Liver (tissue), 9 donors: ENCODE results near the gene RELCH. TPM values are rescaled to one million over a fixed set of nuclear protein-coding genes. Genes with fewer than 3 reads are reported as not detected.

Experiments
- DNase-seq: peaks from one replicate; pipeline ENCODE4 v3.0.0-alpha.2; 2017; ENCODE audit warnings: low spot score
- H3K27ac ChIP-seq, 2 donors: one replicate each; pipeline ENCODE4 v1.7.0; 2013; ENCODE audit warnings: inconsistent platforms in 2 of 2, low read length in 2 of 2, control low read depth in 1 of 2, low read depth in 1 of 2, mild to moderate bottlenecking in 1 of 2
- H3K27me3 ChIP-seq, 4 donors: one replicate each; pipeline versions ENCODE4 v1.6.1 to v1.7.0; 2013; ENCODE audit warnings: low read length in 3 of 4, inconsistent platforms in 1 of 4, mild to moderate bottlenecking in 1 of 4, moderate library complexity in 1 of 4; ENCODE audit not compliant: control insufficient read depth in 4 of 4, insufficient read depth in 4 of 4
- H3K36me3 ChIP-seq, 4 donors: one replicate each; pipeline versions ENCODE4 v1.6.1 to v1.7.0; 2013; ENCODE audit warnings: low read length in 3 of 4, mild to moderate bottlenecking in 3 of 4, low read depth in 1 of 4, moderate library complexity in 1 of 4; ENCODE audit not compliant: control insufficient read depth in 4 of 4, insufficient read depth in 3 of 4
- H3K4me1 ChIP-seq, 4 donors: one replicate each; pipeline versions ENCODE4 v1.6.1 to v1.7.0; 2013; ENCODE audit warnings: low read length in 3 of 4, mild to moderate bottlenecking in 3 of 4, moderate library complexity in 1 of 4; ENCODE audit not compliant: control insufficient read depth in 4 of 4, insufficient read depth in 4 of 4
- H3K4me3 ChIP-seq, 3 donors: one replicate each; pipeline versions ENCODE4 v1.6.1 to v1.7.0; 2013; ENCODE audit warnings: low read length in 3 of 3, control low read depth in 1 of 3, low read depth in 1 of 3, mild to moderate bottlenecking in 1 of 3
- H3K9ac ChIP-seq, 2 donors: one replicate each; pipeline ENCODE4 v1.7.0; 2013; ENCODE audit warnings: low read length in 2 of 2, mild to moderate bottlenecking in 2 of 2, moderate library complexity in 2 of 2, control low read depth in 1 of 2, low read depth in 1 of 2
- H3K9me3 ChIP-seq, 4 donors: one replicate each; pipeline versions ENCODE4 v1.6.1 to v1.7.0; 2013; ENCODE audit warnings: low read length in 3 of 4; ENCODE audit not compliant: control insufficient read depth in 4 of 4
- ATF3 ChIP-seq: IDR thresholded peaks from 2 replicates; pipeline ENCODE4 v1.6.1; 2016; ENCODE audit warnings: antibody characterized with exemption
- CTCF ChIP-seq: fragments of 150-350 bp; IDR thresholded peaks from 2 replicates; pipeline ENCODE4 v1.5.1; 2017; ENCODE audit warnings: improper control_type of control experiment, low read depth, low read length; ENCODE audit not compliant: missing input control
- EGR1 ChIP-seq, 2 donors: IDR thresholded peaks; 2 replicates each; pipeline ENCODE4 v1.6.1; 2016 to 2018; ENCODE audit warnings: antibody characterized with exemption in 2 of 2, low read depth in 2 of 2
- FOXA1 ChIP-seq: IDR thresholded peaks from 2 replicates; pipeline ENCODE4 v1.6.1; 2016; ENCODE audit warnings: antibody characterized with exemption
- FOXA2 ChIP-seq: IDR thresholded peaks from 2 replicates; pipeline ENCODE4 v1.6.1; 2016; ENCODE audit warnings: antibody characterized with exemption
- GABPA ChIP-seq, 2 donors: IDR thresholded peaks in 1 of 2; conservative IDR thresholded peaks in 1 of 2; 2 replicates each; pipeline ENCODE4 v1.6.1; 2016; ENCODE audit warnings: antibody characterized with exemption in 2 of 2, mild to moderate bottlenecking in 1 of 2, moderate library complexity in 1 of 2
- HNF4A ChIP-seq, 2 donors: conservative IDR thresholded peaks; 2 replicates each; pipeline ENCODE4 v1.6.1; 2016; ENCODE audit warnings: antibody characterized with exemption in 2 of 2, mild to moderate bottlenecking in 2 of 2
- HNF4G ChIP-seq: IDR thresholded peaks from 2 replicates; pipeline ENCODE4 v1.6.1; 2016; ENCODE audit warnings: antibody characterized with exemption
- JUND ChIP-seq, 2 donors: IDR thresholded peaks; 2 replicates each; pipeline ENCODE4 v1.6.1; 2016; ENCODE audit warnings: antibody characterized with exemption in 2 of 2
- MAX ChIP-seq: IDR thresholded peaks from 2 replicates; pipeline ENCODE4 v1.6.1; 2016; ENCODE audit warnings: antibody characterized with exemption
- NR2F2 ChIP-seq: IDR thresholded peaks from 2 replicates; pipeline ENCODE4 v1.6.1; 2016; ENCODE audit warnings: antibody characterized with exemption
- RAD21 ChIP-seq, 2 donors: IDR thresholded peaks; 2 replicates each; pipeline ENCODE4 v1.6.1; 2016; ENCODE audit warnings: antibody characterized with exemption in 2 of 2, mild to moderate bottlenecking in 2 of 2
- REST ChIP-seq: IDR thresholded peaks from 2 replicates; pipeline ENCODE4 v1.6.1; 2016; ENCODE audit warnings: antibody characterized with exemption, mild to moderate bottlenecking
- RXRA ChIP-seq, 2 donors: IDR thresholded peaks; 2 replicates each; pipeline ENCODE4 v1.6.1; 2017 to 2018; ENCODE audit warnings: antibody characterized with exemption in 2 of 2, mild to moderate bottlenecking in 1 of 2
- SP1 ChIP-seq: IDR thresholded peaks from 2 replicates; pipeline ENCODE4 v1.6.1; 2018; ENCODE audit warnings: antibody characterized with exemption, mild to moderate bottlenecking
- TAF1 ChIP-seq: conservative IDR thresholded peaks from 2 replicates; pipeline ENCODE4 v1.6.1; 2016; ENCODE audit warnings: antibody characterized with exemption, mild to moderate bottlenecking
- YY1 ChIP-seq: IDR thresholded peaks from 2 replicates; pipeline ENCODE4 v1.6.1; 2016; ENCODE audit warnings: antibody characterized with exemption, mild to moderate bottlenecking
- ZBTB33 ChIP-seq: IDR thresholded peaks from 2 replicates; pipeline ENCODE4 v1.6.1; 2016; ENCODE audit warnings: antibody characterized with exemption
- WGBS: extraction: QIAGEN DNeasy Blood & Tissue Kit; methylation state at CpG from one replicate; pipeline ENCODE4 v1.1.7; 2013; 5-methylcytosine and 5-hydroxymethylcytosine counted together
- polyA plus RNA-seq, 2 donors: library from polyadenylated mRNA; stranded (reverse) in 1 of 2; unstranded in 1 of 2; fragments of 200-250 nt in 1 of 2; fragments of >200 nt in 1 of 2; fragmentation: Nextera tagmentation in 1 of 2; extraction: Ambion mirVana in 1 of 2; gene quantifications; one replicate each; pipeline versions ENCODE4 v1.2.1 to v1.2.3, GENCODE V29; 2013 to 2015
- total RNA-seq, 2 donors: library from RNA; depleted of rRNA; stranded (reverse); fragments of >200 nt; gene quantifications; one replicate each; pipeline ENCODE4 v1.2.3, GENCODE V29; 2014
- donor health status: healthy.
- donor health status: healthy.
- donor health status: healthy.
- donor health status: healthy.
- donor health status: healthy.

The RELCH gene
- total and polyA plus RNA-seq, 4 donors: 4.3 to 21.7 (median 11.0) TPM

GRCh38 chr18:62196980-62197379, 9.9 kb downstream of the RELCH start:
- Histone ChIP-seq H3K4me3 (no peak overlapping the region), H3K27ac (no peak overlapping the region), H3K27me3 (no peaks in the 10 kb centered on the region), H3K9ac (no peak overlapping the region), H3K9me3 (no peaks in the 10 kb centered on the region), H3K36me3 (no peaks in the 10 kb centered on the region), H3K4me1 (peaks cover 0 to 2% (median 0%) of the 10 kb centered on the region in 4 donors)
- TF ChIP-seq YY1 (no peak), JUND (IDR thresholded peaks at IDR 0.05) (no peak), RXRA (IDR thresholded peaks at IDR 0.05) (no peak), REST (no peak), NR2F2 (no peak), CTCF (no peak), SP1 (no peak), RAD21 (IDR thresholded peaks at IDR 0.05) (no peak), HNF4G (no peak), ZBTB33 (no peak), FOXA2 (no peak), GABPA (IDR thresholded peaks at IDR 0.05 in 1 of 2, conservative IDR thresholded peaks at IDR 0.05 in 1 of 2) (no peak), HNF4A (conservative IDR thresholded peaks at IDR 0.05) (no peak), EGR1 (IDR thresholded peaks at IDR 0.05; ENCODE audit: low read depth in 2 of 2) (no peak), ATF3 (no peak), MAX (no peak), FOXA1 (no peak), TAF1 (no peak)
- no peak for DNase-seq

GRCh38 chr18:62198259-62198658, 11.2 kb downstream of the RELCH start:
- Histone ChIP-seq H3K36me3 (no peaks in the 10 kb centered on the region), H3K27me3 (no peaks in the 10 kb centered on the region), H3K9me3 (no peaks in the 10 kb centered on the region), H3K27ac (no peak overlapping the region), H3K4me1 (peaks cover 0 to 2% (median 0%) of the 10 kb centered on the region in 4 donors), H3K4me3 (no peak overlapping the region), H3K9ac (no peak overlapping the region)
- DNase-seq: no peak
- WGBS: 58% methylated on average over 2 of the region's 2 CpGs
- TF ChIP-seq YY1: no peak
- no peak for TF ChIP-seq ZBTB33
- no peak for TF ChIP-seq RAD21 (IDR thresholded peaks at IDR 0.05)
- no peak for TF ChIP-seq EGR1 (IDR thresholded peaks at IDR 0.05; ENCODE audit: low read depth in 2 of 2)
- TF ChIP-seq MAX: no peak
- TF ChIP-seq NR2F2: no peak
- TF ChIP-seq GABPA (IDR thresholded peaks at IDR 0.05 in 1 of 2, conservative IDR thresholded peaks at IDR 0.05 in 1 of 2): no peak
- TF ChIP-seq REST: no peak
- TF ChIP-seq HNF4A (conservative IDR thresholded peaks at IDR 0.05): no peak
- TF ChIP-seq FOXA2: no peak
- no peak for TF ChIP-seq ATF3
